HG02840 (cell line): ENCODE data around the gene OR2B6.
"Not testable (repeated sequence)": the region's sequence is repeated elsewhere in the genome, so short reads cannot be mapped to it uniquely, and the experiment has no call there.

Source experiments
- ATAC-seq: cut with Tn5 transposase; IDR thresholded peaks from one replicate; pipeline ENCODE4 v1.9.1; 2021; ENCODE audit warnings: mild to moderate bottlenecking, moderate library complexity, moderate number of reproducible peaks; ENCODE audit not compliant: unreplicated experiment, low FRiP score

Gene OR2B6

DNA sequence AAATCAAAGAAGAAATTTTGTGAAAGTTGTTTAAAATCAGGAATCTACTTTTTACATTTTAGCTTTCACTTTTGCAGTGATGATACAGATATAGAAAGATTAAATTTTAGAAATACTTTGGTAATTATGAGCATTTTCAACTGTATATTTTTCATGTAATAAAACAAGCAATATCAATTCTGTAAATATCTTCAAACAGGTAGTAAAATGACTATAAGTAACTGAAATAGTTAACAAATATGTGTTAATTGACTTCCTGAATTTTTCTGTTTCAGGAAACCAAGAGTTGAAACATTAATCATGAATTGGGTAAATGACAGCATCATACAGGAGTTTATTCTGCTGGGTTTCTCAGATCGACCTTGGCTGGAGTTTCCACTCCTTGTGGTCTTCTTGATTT, at the start of gene OR2B6:
Gene OR2B6, plus strand, starts transcription at position 301 of the 400 bp plus-strand sequence. Its CDS starts 0 bp downstream, at position 301.
- no peak for ATAC-seq

DNA sequence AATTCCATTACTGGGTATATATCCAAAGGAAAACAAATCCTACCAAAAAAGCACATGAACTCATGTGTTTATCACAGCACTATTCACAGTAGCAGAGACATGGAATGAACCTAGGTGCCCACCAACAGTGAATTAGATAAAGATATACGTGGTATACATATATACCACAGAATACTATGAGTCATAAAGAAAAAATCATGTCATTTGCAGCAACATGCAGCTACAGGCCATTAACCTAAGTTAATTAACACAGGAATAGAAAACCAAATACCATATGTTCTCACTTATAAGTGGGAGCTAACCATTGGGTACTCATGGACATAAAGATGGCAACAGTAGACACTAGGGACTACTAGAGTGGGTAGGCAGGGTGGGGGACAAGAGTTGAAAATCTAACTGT, 49.0 kb upstream of the OR2B6 start:
- ATAC-seq = no peak

DNA sequence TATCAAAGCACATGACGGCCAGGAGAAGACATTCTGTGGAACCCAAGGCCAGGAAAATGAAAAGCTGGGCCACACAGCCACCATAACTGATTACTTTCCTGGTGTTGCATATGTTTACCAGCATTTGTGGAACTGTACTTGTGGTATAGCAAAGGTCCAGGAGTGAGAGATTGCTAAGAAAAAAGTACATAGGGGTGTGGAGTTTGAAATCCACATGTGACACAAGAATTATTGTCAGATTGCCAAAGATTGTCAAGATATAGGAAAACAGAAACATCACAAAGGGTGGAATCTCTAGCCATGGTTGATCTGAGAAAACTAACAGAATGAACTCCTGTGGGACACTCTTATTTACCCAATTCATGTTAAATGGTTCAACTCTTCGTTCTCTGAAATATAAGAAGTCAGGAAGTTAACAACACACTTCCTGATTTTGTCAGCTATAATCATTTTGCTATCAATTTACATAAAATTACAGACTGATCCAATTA, 45.0 kb upstream of the OR2B6 start, which contains the start of gene OR2B2:
Gene OR2B2, minus strand, starts transcription at position 441 of the 491 bp plus-strand sequence. Its CDS starts 77 bp downstream, at position 364.
- no peak for ATAC-seq

DNA sequence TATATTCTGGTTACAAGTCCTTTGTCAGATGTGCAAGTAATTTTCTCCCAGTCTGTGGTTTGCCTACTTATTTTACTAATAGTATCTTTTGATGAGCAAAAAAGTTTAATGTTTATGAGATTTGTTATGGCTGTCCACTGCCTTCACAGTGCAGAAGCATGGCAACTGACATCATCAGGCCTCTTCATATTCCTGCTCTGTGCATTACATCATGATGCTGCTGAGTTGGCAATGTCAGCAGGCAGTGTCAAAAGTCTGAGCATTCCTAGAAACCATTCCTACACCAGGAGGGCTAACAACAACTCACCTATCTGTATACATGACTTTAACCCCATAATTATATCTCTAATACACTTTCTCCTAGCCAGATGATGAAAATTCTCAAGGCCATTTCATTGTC, 34.1 kb upstream of the OR2B6 start:
- ATAC-seq = no peak

DNA sequence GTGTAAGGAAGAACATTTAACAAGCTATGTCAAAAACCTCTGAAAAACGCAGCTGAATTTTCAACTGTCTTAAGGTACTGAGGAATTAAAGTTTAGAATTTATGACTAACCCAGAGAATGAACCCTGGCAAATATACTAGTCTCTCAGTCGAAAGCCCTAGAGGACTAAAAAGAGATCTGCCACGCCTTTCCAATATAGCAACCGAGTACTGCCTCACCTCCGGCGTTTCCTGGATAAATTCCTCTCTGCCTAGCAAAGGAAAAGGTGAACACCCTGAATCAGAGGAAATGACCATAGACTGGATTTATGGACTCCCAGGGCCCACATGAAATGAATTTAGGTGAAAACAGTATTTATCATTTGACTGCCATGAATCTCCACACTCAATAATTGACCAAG, 32.9 kb upstream of the OR2B6 start:
- no peak for ATAC-seq

DNA sequence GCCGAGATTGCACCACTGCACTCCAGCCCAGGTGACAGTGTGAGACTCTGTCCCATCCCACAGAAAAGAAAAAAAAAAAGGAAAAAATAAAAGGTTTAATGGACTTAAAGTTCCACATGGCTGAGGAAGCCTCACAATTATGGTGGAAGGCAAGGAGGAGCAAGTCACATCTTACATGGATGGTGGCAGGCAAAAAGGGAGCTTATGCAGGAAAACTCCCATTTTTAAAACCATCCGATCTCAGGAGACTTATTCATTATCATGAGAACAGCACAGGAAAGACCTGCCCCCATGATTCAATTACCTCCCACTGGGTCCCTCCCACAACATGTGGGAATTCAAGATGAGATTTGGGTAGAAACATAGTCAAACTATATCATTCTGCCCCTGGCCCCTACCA, 29.0 kb upstream of the OR2B6 start:
- not testable (repeated sequence) for ATAC-seq

DNA sequence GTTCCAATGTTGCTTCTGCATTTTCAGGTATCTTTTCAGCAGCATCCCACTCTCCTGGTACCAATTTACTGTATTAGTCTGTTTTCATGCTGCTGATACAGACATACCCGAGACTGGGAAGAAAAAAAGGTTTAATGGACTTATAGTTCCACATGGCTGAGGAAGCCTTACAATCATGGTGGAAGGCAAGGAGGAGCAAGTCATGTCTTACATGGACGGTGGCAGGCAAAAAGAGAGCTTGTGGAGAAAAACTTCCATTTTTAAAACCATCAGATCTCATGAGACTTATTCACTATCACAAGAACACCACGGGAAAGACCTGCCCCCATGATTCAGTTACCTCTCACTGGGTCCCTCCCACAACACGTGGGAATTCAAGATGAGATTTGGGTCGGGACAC, 27.1 kb upstream of the OR2B6 start:
- ATAC-seq = not testable (repeated sequence)

DNA sequence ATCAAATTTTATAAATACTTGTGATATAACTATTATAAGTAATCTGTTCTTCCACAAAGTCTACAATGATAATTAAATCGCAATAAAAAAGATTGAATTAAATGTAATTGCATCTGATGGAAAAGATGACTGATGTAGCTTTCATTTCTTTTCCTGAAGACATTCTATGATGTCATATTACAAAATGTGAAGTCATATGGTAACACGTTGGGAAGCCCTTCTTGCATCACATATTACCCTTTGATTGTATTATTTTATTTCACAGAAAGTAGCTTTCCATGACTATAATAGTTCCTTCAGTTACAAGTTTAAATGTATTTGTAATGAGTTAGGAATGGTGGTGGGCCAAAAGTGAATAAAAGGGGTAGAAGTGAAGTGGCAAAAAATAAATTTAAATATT, 25.8 kb upstream of the OR2B6 start:
- no peak for ATAC-seq

DNA sequence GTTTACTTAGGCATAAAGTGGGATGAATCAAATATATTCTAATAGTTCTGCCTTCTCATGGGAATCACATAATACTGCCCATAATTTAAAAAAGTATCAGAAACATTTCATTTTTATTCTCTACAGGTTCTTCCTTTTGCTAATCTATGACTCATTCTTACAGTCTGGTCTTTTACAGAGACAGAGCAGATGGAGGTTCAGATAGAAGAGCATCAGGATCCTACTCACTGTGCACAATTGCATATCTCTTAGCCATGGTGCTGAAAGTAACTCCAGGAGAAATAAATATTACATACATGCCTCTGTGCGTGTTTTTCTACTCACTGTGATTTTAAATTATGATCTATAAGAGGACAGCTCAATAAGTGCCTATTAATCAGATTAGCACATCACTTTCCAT, 16.3 kb upstream of the OR2B6 start:
- ATAC-seq = no peak

DNA sequence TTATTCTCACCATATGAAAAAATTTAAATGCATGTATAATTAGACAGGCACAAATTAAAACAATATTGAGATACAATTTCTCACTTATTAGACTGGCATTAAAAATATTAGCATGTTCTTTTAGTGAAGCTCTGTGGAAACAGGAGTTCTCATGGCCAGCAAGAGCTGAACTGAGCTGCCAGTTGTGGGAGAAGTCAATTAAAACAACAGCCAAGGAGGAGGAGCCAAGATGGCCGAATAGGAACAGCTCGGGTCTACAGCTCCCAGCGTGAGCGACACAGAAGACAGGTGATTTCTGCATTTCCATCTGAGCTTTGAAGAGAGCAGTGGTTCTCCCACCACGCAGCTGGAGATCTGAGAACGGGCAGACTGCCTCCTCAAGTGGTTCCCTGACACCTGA, 14.0 kb upstream of the OR2B6 start:
- ATAC-seq = not testable (repeated sequence)

DNA sequence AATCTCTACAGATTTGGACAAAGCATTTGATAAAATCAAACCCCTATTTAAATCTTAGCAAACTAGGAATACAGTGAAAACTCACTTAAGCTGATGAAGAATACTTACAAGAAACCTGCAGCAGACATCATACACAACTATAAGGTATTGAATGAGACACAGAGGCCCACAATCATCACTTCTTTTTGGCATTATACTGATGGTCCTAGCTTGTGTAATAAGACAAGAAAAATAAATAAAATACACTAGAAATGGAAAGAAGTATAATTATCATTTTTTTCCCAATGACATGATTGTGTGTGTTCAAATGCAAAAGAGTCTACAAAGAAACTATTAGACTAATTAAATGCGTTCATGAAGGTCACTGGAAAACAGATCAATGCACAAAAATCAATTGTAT, 8.8 kb upstream of the OR2B6 start:
- ATAC-seq = no peak

DNA sequence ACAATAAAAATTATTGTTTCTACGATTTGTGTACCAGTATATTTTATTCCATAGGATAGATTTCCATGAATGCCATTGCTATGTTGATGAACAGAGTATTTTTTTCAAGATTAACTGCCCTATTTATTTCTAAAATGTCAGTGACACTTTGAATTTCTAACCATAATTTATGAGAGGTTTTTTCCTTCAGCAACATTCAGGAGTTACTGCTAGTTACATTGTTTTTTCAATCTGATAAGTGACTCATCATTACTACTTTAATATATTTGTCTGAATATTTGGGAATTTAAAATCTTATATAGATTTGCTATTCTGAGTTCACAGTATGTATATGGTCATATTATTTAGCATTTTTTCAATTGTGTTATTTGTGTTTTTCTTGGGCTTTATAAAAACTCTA, 6.0 kb upstream of the OR2B6 start:
- no peak for ATAC-seq

DNA sequence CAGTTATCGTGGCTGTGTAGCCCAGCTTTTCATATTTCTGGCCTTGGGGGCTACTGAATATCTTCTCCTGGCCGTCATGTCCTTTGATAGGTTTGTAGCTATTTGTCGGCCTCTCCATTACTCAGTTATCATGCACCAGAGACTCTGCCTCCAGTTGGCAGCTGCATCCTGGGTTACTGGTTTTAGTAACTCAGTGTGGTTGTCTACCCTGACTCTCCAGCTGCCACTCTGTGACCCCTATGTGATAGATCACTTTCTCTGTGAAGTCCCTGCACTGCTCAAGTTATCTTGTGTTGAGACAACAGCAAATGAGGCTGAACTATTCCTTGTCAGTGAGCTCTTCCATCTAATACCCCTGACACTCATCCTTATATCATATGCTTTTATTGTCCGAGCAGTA, 475 bp downstream of the OR2B6 start:
- ATAC-seq = no peak

DNA sequence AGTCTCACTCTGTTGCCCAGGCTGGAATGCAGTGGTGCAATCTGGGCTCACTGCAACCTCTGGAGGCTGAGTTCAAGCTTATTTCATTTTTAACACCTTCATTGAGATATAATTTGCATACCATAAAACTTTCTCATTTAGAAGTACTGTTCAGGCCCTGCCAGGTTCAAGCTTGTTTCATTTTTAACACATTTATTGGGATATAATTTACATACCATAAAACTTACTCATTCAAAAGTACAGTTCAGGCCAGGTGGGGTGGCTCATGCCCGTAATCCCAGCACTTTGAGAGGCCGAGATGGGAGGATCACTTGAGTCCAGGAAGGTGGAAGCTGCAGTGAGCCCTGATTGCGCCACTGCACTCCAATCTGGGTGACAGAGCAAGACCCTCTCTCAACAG, 5.5 kb downstream of the OR2B6 start:
- ATAC-seq = no peak

DNA sequence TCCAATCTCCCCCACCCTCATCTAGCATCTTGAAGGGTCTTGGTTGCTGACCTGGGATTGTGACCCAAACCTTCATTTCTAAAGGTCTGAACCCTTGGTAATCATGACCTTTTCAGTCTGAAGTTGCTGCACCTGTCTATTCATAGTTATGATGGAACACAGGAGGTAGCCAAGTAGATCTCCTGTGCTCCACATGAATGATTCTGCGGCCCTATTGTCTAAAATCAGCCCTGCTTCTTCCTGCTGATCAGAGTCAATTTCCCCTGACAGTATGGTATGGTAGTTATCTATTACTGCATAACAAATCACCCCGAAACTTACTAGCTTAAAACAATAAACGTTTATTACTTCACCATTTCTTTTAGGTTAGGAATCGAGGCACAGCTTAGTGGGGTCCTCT, 9.0 kb downstream of the OR2B6 start:
- ATAC-seq = no peak

DNA sequence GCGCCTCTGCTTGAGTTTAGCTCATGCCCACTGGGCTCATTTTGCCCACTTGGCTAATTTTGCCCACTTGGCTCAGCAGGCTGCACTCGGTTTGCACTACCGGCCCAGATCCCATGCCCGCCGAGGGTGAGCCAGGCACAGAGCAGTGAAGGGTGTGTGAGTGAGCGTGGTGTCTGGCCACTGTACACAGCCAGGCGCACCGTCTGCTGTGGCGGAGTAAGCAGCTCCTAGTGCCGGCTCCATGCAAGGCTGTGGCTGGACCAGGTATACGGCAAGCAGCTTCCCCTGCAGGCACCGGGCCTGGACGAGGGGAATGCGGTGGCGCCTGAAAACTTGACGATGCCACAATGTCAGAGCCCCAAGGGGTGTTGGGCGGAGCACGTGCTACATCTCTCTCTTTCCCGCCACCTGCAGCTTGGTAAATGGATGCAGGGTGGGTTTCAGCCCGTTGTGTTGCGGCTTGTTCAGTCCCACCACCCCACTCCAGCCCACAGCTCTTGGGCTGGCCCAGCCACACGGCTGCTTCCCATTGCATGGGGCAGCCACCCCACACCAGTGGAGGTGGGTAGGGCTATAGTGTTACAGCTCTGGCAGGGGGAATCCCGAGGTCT, 9.9 kb downstream of the OR2B6 start:
- ATAC-seq = no peak

DNA sequence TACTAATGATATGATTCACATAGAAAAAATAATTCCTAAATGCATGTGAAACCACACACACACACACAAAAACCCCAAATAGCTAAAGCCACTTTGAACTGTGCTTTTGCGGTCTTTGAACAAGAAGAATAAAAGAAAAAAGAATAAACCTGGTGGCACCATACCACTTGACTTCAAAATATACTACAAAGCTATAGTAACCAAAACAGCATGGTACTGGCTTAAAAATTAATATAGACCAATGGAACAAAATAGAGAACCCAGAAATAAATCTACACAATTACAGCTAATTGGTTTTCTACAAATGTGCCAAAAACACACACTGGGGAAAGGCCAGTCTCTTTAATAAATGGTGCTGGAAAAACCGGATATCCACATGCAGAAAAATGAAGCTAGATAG, 13.4 kb downstream of the OR2B6 start:
- ATAC-seq = no peak

DNA sequence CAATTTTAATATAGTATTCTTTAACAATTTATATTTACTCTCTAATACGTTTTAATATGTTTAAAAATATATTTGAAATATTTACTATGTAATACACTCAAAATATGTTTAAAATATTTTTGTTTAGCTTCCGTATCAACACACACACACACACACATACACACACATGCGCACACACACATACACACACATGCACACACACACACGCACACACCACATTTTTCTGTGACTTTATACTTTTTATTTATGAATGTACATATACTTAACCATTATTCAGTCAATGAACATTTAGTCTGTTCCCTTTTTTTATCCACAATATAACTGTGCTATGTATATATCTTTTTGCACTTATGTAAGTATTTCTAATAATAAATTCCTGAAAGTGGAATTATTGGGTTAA, 15.7 kb downstream of the OR2B6 start:
- ATAC-seq = no peak

DNA sequence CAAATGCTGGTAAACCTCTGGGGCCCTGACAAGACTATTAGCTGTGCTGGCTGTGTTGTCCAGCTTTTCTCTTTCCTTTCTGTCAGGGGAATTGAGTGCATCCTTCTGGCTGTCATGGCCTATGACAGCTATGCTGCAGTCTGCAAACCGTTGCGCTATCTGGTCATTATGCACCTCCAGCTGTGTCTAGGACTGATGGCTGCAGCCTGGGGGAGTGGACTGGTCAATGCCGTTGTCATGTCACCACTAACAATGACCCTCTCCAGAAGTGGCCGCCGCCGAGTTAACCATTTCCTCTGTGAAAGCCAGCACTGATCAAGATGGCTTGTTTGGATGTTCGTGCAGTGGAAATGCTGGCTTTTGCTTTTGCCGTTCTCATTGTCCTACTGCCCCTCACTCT, 20.3 kb downstream of the OR2B6 start:
- no peak for ATAC-seq

DNA sequence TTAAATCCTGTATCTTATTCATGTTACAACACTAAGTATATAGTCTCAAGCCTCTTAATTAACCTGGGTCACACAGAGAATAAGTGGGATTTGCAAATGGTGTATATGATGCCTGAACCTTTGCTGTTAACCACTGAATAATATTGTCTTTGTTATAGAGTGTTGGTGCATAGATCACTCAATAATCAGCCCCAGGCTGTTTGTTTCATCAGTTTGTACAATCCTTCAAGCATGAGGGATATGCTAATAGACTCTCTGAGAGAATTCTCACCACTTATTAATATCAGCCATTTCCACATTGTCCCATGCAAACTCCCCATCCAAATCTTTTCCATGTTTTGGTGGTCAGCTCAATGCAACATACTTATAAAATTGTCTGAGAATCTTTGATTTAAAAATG, 21.7 kb downstream of the OR2B6 start:
- no peak for ATAC-seq

DNA sequence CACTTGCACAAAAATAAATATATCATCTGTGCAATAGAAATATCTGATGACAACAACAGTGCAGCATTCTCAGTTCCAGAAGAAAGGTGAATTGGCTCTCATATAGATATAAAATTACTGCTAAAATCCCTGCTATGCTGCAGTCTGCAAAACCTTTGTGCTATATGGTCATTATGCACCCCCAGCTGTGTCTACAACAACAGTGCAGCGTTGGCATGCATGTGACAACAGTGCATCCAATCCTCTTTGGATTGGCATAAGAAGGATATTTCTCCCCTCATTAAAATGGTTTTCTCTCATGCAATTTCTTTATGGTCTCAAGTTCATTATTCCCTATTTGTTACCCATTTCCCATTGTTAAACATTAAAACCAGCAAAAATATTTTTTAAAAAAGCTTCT, 23.1 kb downstream of the OR2B6 start:
- no peak for ATAC-seq

DNA sequence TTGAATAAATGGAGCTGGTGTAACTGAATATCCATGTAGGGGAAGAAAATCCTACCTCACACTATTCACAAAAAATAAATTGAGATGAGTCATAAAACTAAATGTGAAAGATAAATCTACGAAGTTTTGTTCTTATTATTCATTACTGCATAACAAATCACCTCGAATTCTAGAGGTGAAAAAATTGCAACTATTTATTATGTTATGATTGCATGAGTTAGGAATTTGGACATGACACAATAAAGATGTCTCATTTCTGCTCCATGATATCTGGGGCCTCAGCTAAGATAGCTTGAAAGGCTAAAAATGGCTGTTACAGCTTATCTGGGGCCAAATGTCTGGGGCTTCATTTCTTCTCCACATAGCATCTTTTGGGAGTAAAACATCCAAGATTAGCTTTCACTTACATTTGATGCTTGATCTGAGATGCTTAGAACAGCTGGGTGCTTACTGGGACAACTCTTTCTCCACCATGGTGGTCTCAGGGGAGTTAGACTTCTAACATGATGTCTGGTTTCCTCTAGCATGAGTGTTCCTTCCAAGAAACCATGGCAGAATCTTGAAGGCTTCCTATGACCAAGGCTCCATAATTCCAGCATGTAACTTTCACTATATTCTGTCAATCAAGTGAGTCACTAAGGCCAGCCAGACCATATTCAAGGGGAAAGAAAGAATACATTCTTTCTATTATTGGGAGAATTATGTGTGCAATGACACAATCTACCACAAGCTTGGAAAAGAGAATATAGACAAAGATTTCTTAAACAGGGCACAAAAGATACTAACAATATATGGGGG, 30.1 kb downstream of the OR2B6 start:
- no peak for ATAC-seq
